Middle frontal gyrus (tissue), 1 donor: ENCODE results near the gene ATP5F1D.

Experiments used
- DNase-seq: peaks from one replicate; pipeline ENCODE4 v3.0.0-alpha.2; 2015; ENCODE audit warnings: low spot score; ENCODE audit errors: extremely low spot score

Gene ATP5F1D

DNA sequence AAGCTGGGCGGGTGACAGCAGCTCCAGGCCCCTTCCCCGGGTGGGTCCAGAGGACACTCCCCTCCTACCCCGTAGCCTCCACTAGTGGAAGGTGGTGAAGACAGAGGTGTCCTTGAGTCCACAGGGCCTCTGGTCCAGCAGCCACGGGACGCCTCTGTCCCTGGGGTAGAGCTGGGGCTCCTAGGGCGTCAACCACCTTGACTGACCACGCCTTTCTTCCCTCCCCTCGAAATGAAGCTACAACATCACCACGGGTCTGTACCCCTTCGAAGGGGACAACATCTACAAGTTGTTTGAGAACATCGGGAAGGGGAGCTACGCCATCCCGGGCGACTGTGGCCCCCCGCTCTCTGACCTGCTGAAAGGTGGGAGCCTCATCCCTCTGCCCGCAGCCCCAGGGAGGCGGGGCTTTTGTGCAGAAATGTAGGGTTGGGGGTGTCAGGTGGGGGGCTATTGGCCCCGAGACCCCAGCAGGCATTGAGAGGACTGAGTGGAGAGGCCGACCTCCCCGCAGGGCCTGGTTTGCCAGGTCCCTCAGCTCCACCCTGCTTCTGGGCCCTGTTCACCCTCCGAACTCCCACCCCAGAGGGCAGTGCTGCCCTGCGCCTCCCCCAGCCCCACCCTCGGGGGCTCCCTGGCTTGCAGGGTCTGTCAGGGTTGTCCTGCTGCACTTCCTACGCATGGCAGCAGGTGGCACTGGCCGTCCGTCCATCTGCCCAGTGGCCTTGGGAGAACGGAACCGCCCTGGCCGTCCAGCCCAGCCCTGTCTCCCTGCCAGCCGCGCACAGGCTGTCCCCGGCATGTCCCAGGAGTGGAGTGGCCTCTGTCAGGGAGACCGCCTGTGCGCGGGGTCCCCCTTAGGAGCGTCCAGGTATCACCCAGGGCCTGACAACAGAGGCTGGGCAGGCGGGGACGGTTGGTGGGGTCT is 20.3 kb upstream of the ATP5F1D start:
- DNase-seq = no peak

GRCh38 chr19:1221904-1222255 is 19.7 kb upstream of the ATP5F1D start:
- no peak for DNase-seq

DNA sequence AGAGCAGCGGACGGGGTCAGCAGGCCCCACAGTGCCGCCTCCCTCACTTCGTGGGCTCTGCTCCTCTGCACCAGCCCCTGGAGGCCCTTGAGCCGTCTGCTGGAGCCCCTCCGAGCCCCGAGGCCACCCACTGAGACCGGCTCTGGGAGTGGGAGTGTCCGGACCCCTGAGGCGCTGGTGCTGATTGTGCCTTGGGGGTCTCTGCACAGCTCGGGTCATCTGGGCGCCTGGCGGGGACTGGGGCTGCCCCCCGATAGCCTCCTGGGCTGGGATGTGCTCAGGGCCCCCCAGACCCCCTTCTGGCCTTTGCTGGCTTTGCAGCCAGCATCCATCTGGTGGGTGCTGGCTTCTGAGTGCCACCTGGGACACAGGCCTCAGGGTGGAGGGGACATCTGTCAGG is 19.2 kb upstream of the ATP5F1D start:
- no peak for DNase-seq

GRCh38 chr19:1223018-1223855 is 18.3 kb upstream of the ATP5F1D start:
- no peak for DNase-seq

- DNase-seq = no peak
These were observed 17.3 kb upstream of the ATP5F1D start for GRCh38 chr19:1224047-1224825.

- no peak for DNase-seq
These were observed 16.7 kb upstream of the ATP5F1D start for GRCh38 chr19:1224847-1225246.

DNA sequence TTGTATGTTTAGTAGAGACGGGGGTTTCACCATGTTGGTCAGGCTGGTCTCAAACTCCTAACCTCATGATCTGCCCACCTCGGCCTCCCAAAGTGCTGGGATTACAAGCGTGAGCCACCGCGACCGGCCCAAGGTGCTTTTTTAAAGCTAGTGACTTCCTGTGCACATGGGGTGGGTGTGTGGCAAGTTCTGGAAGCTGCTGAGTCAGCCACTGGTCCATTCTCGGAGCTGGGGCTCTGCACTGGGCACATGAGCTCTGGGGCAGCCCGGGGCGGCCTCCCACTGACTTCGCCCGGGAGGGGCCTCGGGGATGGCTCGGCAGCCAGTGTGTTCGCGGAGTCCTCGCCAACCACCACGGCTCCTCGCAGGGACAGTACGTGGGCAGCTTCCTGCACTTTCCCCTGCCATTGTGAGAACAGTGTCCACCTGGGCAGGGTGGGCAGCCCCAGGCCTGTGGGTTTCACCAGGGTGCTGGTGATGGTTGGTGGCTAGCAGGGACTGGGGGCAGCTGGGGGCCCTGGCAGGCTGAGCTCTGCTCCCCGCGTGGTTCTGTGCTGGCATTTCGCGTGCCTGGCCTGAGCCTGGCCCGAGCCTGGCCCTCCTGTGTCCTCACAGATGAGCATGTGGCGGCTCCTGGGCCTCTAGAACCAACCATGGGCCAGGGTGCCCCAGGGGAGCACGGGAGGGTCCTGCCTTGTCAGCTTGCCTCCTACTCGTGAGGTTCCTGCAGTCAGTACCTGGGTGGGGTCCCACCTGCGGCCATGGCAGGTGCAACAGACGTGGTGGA is 15.9 kb upstream of the ATP5F1D start:
- DNase-seq = no peak

GRCh38 chr19:1226227-1226518 is 15.4 kb upstream of the ATP5F1D start:
- DNase-seq = no peak

DNA sequence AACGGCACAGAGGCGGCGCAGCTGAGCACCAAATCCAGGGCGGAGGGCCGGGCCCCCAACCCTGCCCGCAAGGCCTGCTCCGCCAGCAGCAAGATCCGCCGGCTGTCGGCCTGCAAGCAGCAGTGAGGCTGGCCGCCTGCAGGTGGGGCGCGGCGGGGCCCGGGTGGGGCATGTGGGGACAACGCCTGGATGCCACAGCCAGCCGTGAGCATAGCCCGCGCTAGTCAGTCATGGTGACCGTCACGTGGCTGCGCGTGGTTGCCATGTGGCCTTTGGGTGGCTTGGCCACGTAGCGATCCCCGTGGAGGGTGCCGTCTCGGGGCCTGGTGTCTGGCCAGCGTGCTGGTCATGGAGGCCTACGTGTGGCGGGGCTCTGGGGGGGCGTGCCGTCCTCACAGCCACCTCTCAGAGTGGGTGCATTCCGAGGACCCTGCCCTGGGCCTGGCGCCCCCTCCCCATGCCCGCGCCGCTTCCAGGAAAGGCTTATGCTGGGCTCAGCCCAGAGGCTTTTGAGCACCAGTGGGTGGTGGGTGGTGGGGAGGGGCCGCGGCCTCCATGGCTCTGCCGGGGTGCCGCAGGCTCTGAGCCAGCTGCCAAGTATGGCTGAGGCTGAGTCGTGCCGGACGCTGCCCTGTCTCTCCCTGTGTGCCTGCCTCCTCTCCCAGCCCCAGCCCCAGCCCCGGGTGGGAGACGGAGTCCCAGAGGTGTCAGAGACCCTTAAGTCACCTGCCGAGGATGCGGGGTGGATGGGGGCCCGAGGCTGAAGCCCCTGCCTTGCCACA is 14.8 kb upstream of the ATP5F1D start:
- no peak for DNase-seq

DNA sequence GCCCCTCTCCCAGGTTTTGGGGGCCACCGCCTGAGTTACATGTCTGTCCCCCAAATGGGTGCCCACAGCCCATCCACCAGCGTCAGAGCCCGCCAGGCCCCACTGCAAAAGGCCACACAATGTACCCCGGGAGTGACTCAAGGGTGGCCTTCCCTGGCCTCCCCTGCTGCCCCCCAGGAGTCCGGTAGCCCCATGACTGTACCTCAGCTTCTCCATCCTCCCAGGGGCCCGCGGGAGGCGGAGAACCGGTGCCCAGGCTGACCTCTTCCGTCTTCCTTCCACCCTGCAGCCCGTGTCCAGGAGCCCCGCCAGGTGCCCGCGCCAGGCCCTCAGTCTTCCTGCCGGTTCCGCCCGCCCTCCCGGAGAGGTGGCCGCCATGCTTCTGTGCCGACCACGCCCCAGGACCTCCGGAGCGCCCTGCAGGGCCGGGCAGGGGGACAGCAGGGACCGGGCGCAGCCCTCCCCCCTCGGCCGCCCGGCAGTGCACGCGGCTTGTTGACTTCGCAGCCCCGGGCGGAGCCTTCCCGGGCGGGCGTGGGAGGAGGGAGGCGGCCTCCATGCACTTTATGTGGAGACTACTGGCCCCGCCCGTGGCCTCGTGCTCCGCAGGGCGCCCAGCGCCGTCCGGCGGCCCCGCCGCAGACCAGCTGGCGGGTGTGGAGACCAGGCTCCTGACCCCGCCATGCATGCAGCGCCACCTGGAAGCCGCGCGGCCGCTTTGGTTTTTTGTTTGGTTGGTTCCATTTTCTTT is 14.1 kb upstream of the ATP5F1D start:
- no peak for DNase-seq

DNA sequence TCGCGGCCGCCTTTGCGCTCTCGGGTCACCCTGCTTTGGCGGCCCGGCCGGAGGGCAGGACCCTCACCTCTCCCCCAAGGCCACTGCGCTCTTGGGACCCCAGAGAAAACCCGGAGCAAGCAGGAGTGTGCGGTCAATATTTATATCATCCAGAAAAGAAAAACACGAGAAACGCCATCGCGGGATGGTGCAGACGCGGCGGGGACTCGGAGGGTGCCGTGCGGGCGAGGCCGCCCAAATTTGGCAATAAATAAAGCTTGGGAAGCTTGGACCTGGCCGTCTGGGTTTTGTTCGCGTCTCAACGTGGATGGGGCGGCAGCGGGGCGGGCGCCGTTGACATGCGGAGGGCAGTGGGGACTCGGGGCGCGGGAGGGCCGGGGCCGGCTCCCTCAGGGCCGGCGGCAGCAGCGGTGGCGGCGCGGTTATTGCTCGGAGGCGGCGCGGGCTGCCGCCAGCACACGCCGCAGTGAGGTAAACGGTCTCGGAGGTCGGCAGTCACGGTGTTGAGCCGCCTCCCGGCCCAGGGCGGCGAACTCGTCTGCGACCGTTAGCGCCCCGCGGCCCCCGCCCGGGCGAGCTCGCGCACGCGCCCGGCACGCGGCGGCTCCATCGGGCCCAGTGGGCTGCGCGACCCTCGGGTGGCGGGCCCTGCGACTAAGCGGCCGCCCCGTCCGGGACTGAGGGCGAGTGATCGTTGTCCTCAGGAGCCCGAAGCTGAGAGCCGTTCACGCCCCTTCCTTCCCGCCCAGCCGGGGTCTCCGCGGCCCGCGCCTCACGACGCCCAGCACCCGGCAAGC is 13.2 kb upstream of the ATP5F1D start:
- DNase-seq = no peak

GRCh38 chr19:1229056-1229923 is 12.3 kb upstream of the ATP5F1D start:
- no peak for DNase-seq

DNA sequence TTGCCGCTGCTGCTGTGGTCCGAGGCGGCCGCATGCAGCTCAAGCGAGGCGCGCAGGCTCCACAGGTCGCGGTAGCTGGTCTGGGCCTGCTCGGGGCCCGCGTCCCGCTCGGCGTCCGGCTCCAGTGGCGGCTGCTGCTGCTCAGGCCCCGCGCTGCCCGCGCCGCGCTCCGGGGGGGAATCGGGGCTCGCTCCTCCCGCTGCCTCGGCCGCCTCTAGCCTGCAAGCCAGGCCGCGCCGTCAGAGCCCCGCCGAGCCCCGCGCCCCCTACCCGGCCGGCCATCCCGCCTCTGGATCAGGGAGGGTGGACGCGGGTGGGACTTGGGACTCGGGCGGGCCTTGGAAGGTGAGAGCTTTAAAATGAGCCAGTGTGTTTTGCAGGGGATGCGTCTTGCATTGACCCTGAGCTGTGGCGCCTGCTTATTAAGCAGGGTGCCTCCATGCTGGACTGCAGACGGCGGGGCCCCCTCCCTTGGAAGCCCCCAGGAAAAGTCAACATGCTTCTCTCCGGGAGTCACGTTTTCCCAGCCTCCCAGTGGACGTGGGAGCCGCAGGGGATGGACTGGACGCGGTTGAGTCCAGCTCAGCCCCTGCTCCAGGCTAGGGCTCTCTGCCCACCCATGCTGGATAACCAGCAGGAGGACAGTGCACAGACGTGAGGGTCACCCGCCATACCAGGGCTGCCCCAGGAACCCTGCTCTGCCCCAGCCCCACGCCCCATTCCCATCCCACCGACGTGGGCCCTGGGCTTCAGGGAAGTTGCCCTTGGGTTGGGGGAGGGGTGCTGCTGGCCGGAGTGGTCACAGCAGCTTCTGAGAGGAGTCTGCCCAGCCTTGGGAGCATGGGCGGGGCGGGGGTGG is 11.4 kb upstream of the ATP5F1D start:
- no peak for DNase-seq

- DNase-seq = no peak
These were observed 10.6 kb upstream of the ATP5F1D start for GRCh38 chr19:1230783-1231489.

- no peak for DNase-seq
These were observed 9.6 kb upstream of the ATP5F1D start for GRCh38 chr19:1231729-1232637.
